Panc1 (cell line): ENCODE results near the gene RD3L.

Experiments
- SIN3A ChIP-seq: IDR thresholded peaks from 2 replicates; pipeline ENCODE4 v1.6.1; 2012; ENCODE audit warnings: low read depth, mild to moderate bottlenecking, low read length, moderate library complexity, borderline replicate concordance; ENCODE audit not compliant: insufficient read depth
- TCF7L2 ChIP-seq: IDR thresholded peaks from 2 replicates; pipeline ENCODE4 v1.6.1; 2011; ENCODE audit warnings: mild to moderate bottlenecking, low read depth, low read length, inconsistent platforms
- TF ChIP-seq, protein P1 (sequence below): fragments of 450-650 bp; IDR thresholded peaks from 2 replicates; pipeline ENCODE4 v1.5.1; 2017; ENCODE audit warnings: mild to moderate bottlenecking

GRCh38 chr14:103960457-103961055, 18.2 kb upstream of the RD3L start:
- TF ChIP-seq, protein P1, sequence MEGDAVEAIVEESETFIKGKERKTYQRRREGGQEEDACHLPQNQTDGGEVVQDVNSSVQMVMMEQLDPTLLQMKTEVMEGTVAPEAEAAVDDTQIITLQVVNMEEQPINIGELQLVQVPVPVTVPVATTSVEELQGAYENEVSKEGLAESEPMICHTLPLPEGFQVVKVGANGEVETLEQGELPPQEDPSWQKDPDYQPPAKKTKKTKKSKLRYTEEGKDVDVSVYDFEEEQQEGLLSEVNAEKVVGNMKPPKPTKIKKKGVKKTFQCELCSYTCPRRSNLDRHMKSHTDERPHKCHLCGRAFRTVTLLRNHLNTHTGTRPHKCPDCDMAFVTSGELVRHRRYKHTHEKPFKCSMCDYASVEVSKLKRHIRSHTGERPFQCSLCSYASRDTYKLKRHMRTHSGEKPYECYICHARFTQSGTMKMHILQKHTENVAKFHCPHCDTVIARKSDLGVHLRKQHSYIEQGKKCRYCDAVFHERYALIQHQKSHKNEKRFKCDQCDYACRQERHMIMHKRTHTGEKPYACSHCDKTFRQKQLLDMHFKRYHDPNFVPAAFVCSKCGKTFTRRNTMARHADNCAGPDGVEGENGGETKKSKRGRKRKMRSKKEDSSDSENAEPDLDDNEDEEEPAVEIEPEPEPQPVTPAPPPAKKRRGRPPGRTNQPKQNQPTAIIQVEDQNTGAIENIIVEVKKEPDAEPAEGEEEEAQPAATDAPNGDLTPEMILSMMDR, result no peak
- TF ChIP-seq SIN3A, result no peak
- TF ChIP-seq TCF7L2, result no peak
